Measurements from ENCODE around the gene MALSU1. TPM values are rescaled to one million over a fixed set of nuclear protein-coding genes. Genes with fewer than 3 reads are reported as not detected.

MALSU1 gene
- total RNA-seq, 1 experiment from 2014 or later, result 123 TPM

Other genes starting within 250 kb of the MALSU1 start
- 89.8 and 93.0 TPM in 2 replicates for gene KLHL7, start 193.6 kb upstream of the MALSU1 start, total RNA-seq (2014; rRNA removed; shearing (Covaris generic))
- gene NUP42, start 117.3 kb upstream of the MALSU1 start, total RNA-seq (2014; rRNA removed; shearing (Covaris generic)), result 67.8 and 70.4 TPM in 2 replicates
- 333 and 346 TPM in 2 replicates for gene GPNMB, start 52.6 kb upstream of the MALSU1 start, total RNA-seq (2014; rRNA removed; shearing (Covaris generic))
- gene IGF2BP3, start 171.2 kb downstream of the MALSU1 start, total RNA-seq (2014; rRNA removed; shearing (Covaris generic)), result 64.3 and 74.1 TPM in 2 replicates
- gene TRA2A, start 232.6 kb downstream of the MALSU1 start, total RNA-seq (2014; rRNA removed; shearing (Covaris generic)), result 18.9 and 27.5 TPM in 2 replicates

Data from A172 (cell line).